Gastroesophageal sphincter (tissue), 4 donors: ENCODE data around the gene EXOC2. TPM values are rescaled to one million over a fixed set of nuclear protein-coding genes. Genes with fewer than 3 reads are reported as not detected.

Experiments
- ATAC-seq: fragments of 150-250 bp; one replicate; pipeline ENCODE4 v1.9.1; 2016; ENCODE audit warnings: mild to moderate bottlenecking, moderate library complexity
- H3K27ac ChIP-seq, 4 donors: fragments of 200-600 bp; sonication (generic) in 3 of 4; 1 replicate in 3 of 4; 2 replicates in 1 of 4; pipeline ENCODE4 v1.5.1; 2016 to 2019
- H3K27me3 ChIP-seq: fragments of 200-600 bp; sonication (generic); one replicate; pipeline ENCODE4 v1.5.1; 2019
- H3K36me3 ChIP-seq, 2 donors: fragments of 200-600 bp; sonication (generic); one replicate each; pipeline ENCODE4 v1.5.1; 2019; ENCODE audit warnings: control low read depth in 1 of 2
- H3K4me1 ChIP-seq, 3 donors: fragments of 200-600 bp; sonication (generic); 1 replicate in 2 of 3; 2 replicates in 1 of 3; pipeline ENCODE4 v1.5.1; 2016 to 2019; ENCODE audit warnings: control low read depth in 2 of 3
- H3K4me3 ChIP-seq, 2 donors: fragments of 200-600 bp; sonication (generic); one replicate each; pipeline ENCODE4 v1.5.1; 2019; ENCODE audit warnings: mild to moderate bottlenecking in 1 of 2, moderate library complexity in 1 of 2
- H3K9me3 ChIP-seq, 3 donors: fragments of 200-600 bp; sonication (generic); one replicate each; pipeline ENCODE4 v1.5.1; 2017 to 2019; ENCODE audit warnings: control low read depth in 2 of 3
- EP300 ChIP-seq: sonication (generic); formaldehyde crosslinking; IDR thresholded peaks from one replicate; pipeline ENCODE4 v1.6.1; 2017; ENCODE audit warnings: antibody characterized with exemption, mild to moderate bottlenecking
- POLR2A ChIP-seq, 2 donors: fragments of 450-650 bp; IDR thresholded peaks; one replicate each; pipeline ENCODE4 v1.6.1; 2017; ENCODE audit warnings: antibody characterized with exemption in 2 of 2, mild to moderate bottlenecking in 2 of 2, moderate library complexity in 1 of 2
- POLR2AphosphoS5 ChIP-seq: sonication (generic); formaldehyde crosslinking; IDR thresholded peaks from one replicate; pipeline ENCODE4 v1.6.1; 2017; ENCODE audit warnings: antibody characterized with exemption
- WGBS, 2 donors: methylation state at CpG; one replicate each; pipeline ENCODE4 v1.1.5; 2018; ENCODE audit warnings: low coverage in 1 of 2; 5-methylcytosine and 5-hydroxymethylcytosine counted together
- total RNA-seq, 4 donors: library from RNA; depleted of rRNA; stranded (reverse); fragments of >200 nt; gene quantifications; one replicate each; pipeline ENCODE4 v1.1.0, GENCODE V29; 2016
- TF ChIP-seq, protein P1 (sequence below), 4 experiments: fragments of 200-600 bp in 2 of 4; fragments of 450-650 bp in 2 of 4; sonication (generic) in 1 of 4; IDR thresholded peaks; one replicate each; pipeline ENCODE4 v1.5.1; 2017 to 2019; ENCODE audit warnings: antibody characterized with exemption in 4 of 4, mild to moderate bottlenecking in 2 of 4, moderate library complexity in 2 of 4

Gene EXOC2
- total RNA-seq, 4 donors from 2014 or later = 17.8 to 39.2 (median 25.8) TPM

DNA sequence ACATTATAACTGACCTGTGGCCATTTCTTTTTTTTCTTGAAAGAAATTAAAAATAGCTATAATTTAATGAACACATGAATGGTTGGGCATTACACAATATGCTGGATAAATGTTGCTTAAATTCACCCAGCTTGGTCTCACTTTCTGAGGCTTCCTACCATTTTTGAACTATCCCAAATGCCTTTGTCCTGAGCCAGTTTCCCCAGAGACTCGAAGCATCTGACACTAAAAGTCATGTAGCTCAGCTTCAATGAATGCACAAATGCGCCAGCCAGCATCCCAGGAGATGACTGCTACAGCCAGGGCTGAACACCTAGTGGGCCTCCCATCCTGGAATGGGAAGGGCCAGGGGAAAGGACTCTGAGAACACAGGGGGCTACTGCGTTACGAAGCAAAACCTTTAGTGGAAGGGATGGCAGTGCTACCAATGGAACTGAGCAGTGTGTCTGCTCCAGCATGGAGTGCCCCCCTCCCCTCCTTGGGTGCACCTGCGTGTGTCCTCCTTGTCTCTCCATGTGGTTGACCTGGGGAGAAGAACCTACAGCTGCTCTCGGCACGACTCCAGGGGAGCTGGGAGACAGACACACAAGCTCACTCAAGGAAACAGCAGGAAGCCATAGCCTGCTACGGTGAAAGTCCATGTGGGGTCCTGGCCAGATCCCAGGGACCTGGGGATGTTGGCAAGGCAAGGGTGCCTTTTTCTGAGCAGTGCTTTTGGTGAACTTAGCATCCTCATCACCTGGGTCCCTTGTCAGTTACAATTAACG, 240.5 kb downstream of the EXOC2 start:
- no peak overlapping the region for H3K4me3 ChIP-seq
- 56 to 77% methylated on average over 3 to 6 of the region's 9 CpGs for WGBS, 2 donors
- ATAC-seq = peak; percentile 42

DNA sequence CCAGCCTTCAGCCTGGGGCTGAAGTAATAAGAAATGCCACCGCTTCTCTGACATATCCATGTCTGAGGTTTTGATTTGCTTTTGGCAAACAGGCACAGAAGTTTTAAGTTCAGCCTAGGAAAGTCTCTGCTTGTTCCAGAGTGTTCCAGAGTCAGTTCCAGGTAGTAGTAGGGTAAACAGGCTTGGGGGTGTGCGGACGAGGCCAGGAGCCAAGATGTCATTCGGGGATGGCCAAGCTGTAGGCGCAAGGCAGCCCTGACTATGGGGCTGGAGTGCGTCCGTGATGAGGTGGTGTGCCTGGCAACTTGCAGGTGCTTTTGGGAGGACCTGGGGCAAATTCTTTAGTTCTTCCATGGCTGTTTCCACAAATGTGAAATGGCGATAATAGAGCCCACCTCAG, 241.1 kb downstream of the EXOC2 start:
- H3K27me3 ChIP-seq = peaks cover 57% of the 10 kb centered on the region
- TF ChIP-seq POLR2AphosphoS5 = no peak
- TF ChIP-seq POLR2A (IDR thresholded peaks at IDR 0.05) = no peak
- TF ChIP-seq, protein P1, sequence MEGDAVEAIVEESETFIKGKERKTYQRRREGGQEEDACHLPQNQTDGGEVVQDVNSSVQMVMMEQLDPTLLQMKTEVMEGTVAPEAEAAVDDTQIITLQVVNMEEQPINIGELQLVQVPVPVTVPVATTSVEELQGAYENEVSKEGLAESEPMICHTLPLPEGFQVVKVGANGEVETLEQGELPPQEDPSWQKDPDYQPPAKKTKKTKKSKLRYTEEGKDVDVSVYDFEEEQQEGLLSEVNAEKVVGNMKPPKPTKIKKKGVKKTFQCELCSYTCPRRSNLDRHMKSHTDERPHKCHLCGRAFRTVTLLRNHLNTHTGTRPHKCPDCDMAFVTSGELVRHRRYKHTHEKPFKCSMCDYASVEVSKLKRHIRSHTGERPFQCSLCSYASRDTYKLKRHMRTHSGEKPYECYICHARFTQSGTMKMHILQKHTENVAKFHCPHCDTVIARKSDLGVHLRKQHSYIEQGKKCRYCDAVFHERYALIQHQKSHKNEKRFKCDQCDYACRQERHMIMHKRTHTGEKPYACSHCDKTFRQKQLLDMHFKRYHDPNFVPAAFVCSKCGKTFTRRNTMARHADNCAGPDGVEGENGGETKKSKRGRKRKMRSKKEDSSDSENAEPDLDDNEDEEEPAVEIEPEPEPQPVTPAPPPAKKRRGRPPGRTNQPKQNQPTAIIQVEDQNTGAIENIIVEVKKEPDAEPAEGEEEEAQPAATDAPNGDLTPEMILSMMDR (IDR thresholded peaks at IDR 0.05) = no peak
- no peak for TF ChIP-seq EP300
- H3K36me3 ChIP-seq = no peaks in the 10 kb centered on the region
- H3K4me1 ChIP-seq = peaks cover 0 to 8% (median 0%) of the 10 kb centered on the region in 3 donors
- no peak overlapping the region for H3K4me3 ChIP-seq
- H3K27ac ChIP-seq = no peak overlapping the region
- ATAC-seq = no peak
- 93 to 98% methylated on average over 4 to 7 of the region's 8 CpGs for WGBS, 2 donors
- H3K9me3 ChIP-seq = peaks cover 0 to 9% (median 0%) of the 10 kb centered on the region in 3 donors

More for the DNA sequence above, 240.5 kb downstream of the EXOC2 start:
- Histone ChIP-seq H3K27me3 (peaks cover 50% of the 10 kb centered on the region), H3K9me3 (peaks cover 0 to 9% (median 0%) of the 10 kb centered on the region in 3 donors), H3K36me3 (no peaks in the 10 kb centered on the region), H3K27ac (no peak overlapping the region), H3K4me1 (peaks cover 0 to 8% (median 0%) of the 10 kb centered on the region in 3 donors)
- TF ChIP-seq POLR2AphosphoS5 = no peak
- no peak for TF ChIP-seq EP300
- TF ChIP-seq, protein P1 (IDR thresholded peaks at IDR 0.05) = no peak

DNA sequence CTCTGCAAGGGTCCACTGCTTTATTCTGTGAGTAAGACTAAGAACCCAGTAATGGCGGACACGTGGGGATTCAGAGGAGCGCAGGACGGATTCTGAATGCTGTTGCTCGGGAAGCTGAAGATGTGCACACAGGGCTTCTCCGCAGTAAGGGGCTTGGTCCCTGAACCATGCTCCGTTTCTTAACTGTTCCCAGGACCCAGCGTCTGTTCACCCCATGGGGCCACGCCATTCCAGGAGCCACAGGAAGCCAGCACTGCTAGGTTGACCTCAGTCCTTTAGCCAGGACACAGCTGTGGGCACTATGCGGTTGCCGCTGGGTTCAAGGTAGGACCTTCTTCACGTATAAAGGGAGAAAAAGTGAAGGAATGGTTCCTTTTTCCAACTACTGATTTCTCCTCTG, 241.6 kb downstream of the EXOC2 start:
- no peaks in the 10 kb centered on the region for H3K36me3 ChIP-seq
- H3K27me3 ChIP-seq = peaks cover 57% of the 10 kb centered on the region
- H3K9me3 ChIP-seq = peaks cover 0 to 9% (median 0%) of the 10 kb centered on the region in 3 donors
- no peak for ATAC-seq
- TF ChIP-seq EP300 (no peak), POLR2AphosphoS5 (no peak), POLR2A (IDR thresholded peaks at IDR 0.05) (no peak)
- TF ChIP-seq, protein P1 (IDR thresholded peaks at IDR 0.05) = no peak
- H3K4me3 ChIP-seq = no peak overlapping the region
- H3K27ac ChIP-seq = no peak overlapping the region
- peaks cover 0 to 8% (median 0%) of the 10 kb centered on the region in 3 donors for H3K4me1 ChIP-seq
- 88 to 91% methylated on average over 5 to 8 of the region's 12 CpGs for WGBS, 2 donors

DNA sequence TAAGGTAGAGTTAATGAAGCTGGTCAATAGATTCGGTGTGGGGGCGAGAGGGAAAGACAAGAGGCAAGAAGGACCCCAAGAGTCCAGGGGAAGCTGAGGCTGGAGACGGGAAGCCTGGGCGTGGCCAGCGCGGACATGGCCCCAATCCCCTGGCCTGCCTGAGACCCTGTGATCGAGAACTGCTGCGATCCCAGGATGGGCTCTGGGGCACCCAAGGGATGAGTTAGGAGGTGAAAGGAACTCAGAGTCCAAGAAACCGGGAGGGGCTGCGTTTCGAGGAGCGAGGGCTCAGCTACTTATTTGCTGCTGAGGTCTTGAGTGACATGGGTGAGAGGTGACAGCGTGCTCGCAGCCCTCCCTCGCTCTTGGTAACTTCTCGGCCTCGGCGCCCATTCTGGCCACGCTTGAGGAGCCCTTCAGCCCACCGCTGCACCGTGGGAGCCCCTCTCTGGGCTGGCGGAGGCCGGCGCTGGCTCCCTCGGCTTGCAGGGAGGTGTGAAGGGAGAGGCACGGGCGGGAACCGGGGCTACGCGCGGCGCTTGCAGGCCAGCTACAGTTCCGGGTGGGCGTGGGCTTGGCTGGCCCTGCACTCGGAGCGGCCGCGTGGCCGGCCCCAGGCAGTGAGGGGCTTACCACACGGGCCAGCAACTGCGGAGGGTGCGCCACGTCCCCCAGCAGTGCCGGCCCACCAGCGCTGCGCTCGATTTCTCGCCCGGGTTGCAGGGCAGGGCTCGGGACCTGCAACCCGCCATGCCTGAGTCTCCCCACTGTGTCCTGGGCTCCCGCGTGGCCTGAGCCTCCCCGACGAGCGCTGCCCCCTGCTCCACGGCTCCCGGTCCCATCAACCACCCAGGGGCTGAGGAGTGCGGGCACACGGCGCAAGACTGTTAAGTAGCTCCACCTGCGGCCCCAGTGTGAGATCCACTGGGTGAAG, 243.2 kb downstream of the EXOC2 start:
- no peaks in the 10 kb centered on the region for H3K36me3 ChIP-seq
- no peak for ATAC-seq
- no peak for TF ChIP-seq EP300
- TF ChIP-seq POLR2AphosphoS5 = no peak
- no peak for TF ChIP-seq POLR2A (IDR thresholded peaks at IDR 0.05)
- TF ChIP-seq, protein P1 (IDR thresholded peaks at IDR 0.05) = no peak
- no peak overlapping the region for H3K27ac ChIP-seq
- H3K4me1 ChIP-seq = peaks cover 0 to 8% (median 0%) of the 10 kb centered on the region in 3 donors
- WGBS, 2 donors = 89 to 94% methylated on average over 9 to 17 of the region's 62 CpGs
- H3K4me3 ChIP-seq = no peak overlapping the region
- H3K27me3 ChIP-seq = peaks cover 54% of the 10 kb centered on the region
- H3K9me3 ChIP-seq = peaks cover 0 to 9% (median 0%) of the 10 kb centered on the region in 3 donors
